ENCODE data around the gene IGF2BP3.

DNA sequence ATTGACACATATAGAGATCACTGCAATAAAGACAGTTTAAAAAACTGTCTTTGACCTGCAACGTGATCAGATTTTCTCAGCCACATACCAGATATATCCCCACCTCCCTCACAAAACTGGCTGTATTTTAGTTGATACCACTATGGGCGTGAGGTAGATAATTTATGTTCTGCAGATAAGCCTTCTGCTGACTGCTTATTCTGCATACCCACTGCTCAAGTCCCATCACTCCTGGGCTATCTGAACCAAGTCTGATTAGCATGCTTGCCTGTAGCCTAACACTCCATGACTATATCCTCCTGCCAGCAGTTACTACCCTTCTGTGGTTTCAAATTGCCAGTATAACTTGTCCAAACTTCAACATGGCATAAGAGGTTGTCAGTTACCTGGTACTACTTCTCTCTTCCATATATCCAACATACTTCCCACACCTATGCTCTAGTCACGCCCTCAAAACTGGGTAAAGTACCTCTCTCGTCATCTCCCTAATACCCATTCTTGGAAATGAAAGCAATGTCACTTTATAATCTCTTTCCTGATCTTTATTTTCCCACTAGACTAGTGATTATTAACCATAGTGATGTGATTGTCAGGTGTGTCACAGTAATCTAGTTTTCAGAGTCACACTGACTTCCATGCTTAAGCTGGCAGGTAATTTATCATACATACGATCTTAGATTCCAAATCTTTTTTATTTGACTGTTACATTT is 100.4 kb downstream of the IGF2BP3 start:
- no peak for TF ChIP-seq SNAI2 (CRISPR knock-in tag; IDR thresholded peaks at IDR 0.05)
- no peak for TF ChIP-seq ESRRG (CRISPR knock-in tag; IDR thresholded peaks at IDR 0.05)
- TF ChIP-seq, protein P1, sequence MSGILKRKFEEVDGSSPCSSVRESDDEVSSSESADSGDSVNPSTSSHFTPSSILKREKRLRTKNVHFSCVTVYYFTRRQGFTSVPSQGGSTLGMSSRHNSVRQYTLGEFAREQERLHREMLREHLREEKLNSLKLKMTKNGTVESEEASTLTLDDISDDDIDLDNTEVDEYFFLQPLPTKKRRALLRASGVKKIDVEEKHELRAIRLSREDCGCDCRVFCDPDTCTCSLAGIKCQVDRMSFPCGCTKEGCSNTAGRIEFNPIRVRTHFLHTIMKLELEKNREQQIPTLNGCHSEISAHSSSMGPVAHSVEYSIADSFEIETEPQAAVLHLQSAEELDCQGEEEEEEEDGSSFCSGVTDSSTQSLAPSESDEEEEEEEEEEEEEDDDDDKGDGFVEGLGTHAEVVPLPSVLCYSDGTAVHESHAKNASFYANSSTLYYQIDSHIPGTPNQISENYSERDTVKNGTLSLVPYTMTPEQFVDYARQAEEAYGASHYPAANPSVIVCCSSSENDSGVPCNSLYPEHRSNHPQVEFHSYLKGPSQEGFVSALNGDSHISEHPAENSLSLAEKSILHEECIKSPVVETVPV (CRISPR knock-in tag; IDR thresholded peaks at IDR 0.05): no peak
- no peak for TF ChIP-seq ARNTL (CRISPR knock-in tag; IDR thresholded peaks at IDR 0.05; ENCODE audit: borderline replicate concordance, low read depth)
- TF ChIP-seq ZNF8 (CRISPR knock-in tag; IDR thresholded peaks at IDR 0.05): no peak
- TF ChIP-seq, protein P2, sequence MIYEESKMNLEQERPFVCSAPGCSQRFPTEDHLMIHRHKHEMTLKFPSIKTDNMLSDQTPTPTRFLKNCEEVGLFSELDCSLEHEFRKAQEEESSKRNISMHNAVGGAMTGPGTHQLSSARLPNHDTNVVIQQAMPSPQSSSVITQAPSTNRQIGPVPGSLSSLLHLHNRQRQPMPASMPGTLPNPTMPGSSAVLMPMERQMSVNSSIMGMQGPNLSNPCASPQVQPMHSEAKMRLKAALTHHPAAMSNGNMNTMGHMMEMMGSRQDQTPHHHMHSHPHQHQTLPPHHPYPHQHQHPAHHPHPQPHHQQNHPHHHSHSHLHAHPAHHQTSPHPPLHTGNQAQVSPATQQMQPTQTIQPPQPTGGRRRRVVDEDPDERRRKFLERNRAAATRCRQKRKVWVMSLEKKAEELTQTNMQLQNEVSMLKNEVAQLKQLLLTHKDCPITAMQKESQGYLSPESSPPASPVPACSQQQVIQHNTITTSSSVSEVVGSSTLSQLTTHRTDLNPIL (CRISPR knock-in tag; IDR thresholded peaks at IDR 0.05; ENCODE audit: low read depth): no peak
- no peak for TF ChIP-seq ZFP30 (CRISPR knock-in tag; IDR thresholded peaks at IDR 0.05)
- TF ChIP-seq, protein P3, sequence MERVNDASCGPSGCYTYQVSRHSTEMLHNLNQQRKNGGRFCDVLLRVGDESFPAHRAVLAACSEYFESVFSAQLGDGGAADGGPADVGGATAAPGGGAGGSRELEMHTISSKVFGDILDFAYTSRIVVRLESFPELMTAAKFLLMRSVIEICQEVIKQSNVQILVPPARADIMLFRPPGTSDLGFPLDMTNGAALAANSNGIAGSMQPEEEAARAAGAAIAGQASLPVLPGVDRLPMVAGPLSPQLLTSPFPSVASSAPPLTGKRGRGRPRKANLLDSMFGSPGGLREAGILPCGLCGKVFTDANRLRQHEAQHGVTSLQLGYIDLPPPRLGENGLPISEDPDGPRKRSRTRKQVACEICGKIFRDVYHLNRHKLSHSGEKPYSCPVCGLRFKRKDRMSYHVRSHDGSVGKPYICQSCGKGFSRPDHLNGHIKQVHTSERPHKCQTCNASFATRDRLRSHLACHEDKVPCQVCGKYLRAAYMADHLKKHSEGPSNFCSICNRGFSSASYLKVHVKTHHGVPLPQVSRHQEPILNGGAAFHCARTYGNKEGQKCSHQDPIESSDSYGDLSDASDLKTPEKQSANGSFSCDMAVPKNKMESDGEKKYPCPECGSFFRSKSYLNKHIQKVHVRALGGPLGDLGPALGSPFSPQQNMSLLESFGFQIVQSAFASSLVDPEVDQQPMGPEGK (CRISPR knock-in tag; IDR thresholded peaks at IDR 0.05; ENCODE audit: borderline replicate concordance): no peak
- no peak for TF ChIP-seq GLIS3 (CRISPR knock-in tag; IDR thresholded peaks at IDR 0.05)
- no peak for TF ChIP-seq ISL1 (CRISPR knock-in tag; IDR thresholded peaks at IDR 0.05)
- no peak for TF ChIP-seq BACH2 (CRISPR knock-in tag; IDR thresholded peaks at IDR 0.05; ENCODE audit: borderline replicate concordance)
- TF ChIP-seq TCF4 (CRISPR knock-in tag; IDR thresholded peaks at IDR 0.05; ENCODE audit: borderline replicate concordance): no peak
- TF ChIP-seq, protein P4, sequence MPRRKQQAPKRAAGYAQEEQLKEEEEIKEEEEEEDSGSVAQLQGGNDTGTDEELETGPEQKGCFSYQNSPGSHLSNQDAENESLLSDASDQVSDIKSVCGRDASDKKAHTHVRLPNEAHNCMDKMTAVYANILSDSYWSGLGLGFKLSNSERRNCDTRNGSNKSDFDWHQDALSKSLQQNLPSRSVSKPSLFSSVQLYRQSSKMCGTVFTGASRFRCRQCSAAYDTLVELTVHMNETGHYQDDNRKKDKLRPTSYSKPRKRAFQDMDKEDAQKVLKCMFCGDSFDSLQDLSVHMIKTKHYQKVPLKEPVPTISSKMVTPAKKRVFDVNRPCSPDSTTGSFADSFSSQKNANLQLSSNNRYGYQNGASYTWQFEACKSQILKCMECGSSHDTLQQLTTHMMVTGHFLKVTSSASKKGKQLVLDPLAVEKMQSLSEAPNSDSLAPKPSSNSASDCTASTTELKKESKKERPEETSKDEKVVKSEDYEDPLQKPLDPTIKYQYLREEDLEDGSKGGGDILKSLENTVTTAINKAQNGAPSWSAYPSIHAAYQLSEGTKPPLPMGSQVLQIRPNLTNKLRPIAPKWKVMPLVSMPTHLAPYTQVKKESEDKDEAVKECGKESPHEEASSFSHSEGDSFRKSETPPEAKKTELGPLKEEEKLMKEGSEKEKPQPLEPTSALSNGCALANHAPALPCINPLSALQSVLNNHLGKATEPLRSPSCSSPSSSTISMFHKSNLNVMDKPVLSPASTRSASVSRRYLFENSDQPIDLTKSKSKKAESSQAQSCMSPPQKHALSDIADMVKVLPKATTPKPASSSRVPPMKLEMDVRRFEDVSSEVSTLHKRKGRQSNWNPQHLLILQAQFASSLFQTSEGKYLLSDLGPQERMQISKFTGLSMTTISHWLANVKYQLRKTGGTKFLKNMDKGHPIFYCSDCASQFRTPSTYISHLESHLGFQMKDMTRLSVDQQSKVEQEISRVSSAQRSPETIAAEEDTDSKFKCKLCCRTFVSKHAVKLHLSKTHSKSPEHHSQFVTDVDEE (CRISPR knock-in tag; IDR thresholded peaks at IDR 0.05): no peak
- TF ChIP-seq CSDC2 (CRISPR knock-in tag; IDR thresholded peaks at IDR 0.05): no peak

Measured in SK-N-SH treated with all-trans-retinoic acid at 6 μM for 48 hours (cell line).